Posterior cingulate gyrus (tissue), 11 donors: ENCODE results near the gene GALNT17.

Experiments used
- DNase-seq, 10 donors: peaks; one replicate each; pipeline versions ENCODE4 v3.0.0 to v3.0.0-alpha.2; 2020 to 2021; ENCODE audit warnings: mixed read lengths in 3 of 10
- intact Hi-C: fragments of 100-400 bp; cut with DNase I; formaldehyde crosslinking; loops from one replicate; pipeline ENCODE4 v1.15.1; 2023

GALNT17 gene

GRCh38 chr7:71482284-71482683, 350.3 kb downstream of the GALNT17 start:
- DNase-seq: no peak
- intact Hi-C loops: no loop called here

- intact Hi-C loops: no loop called here
- DNase-seq: no peak
Observed at GRCh38 chr7:71484380-71484779, 352.4 kb downstream of the GALNT17 start.

DNA sequence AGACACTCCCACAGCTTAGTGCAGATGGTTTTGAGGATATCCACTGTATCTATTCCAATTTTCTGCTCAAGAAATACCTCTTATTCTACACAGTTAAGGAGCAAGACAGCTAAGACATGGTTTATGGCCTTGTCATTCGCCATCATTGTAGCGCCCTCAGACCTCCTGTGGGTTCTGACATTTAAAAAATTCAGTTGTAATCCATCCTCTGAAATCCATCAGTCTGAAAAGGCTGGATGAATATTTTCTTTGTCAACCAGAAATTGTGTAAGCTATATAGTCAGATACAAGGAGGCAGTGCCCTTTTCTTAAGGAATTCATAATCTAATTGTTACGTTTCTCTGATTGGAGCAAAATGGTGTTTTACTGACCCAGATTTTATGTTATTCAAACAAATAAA, 353.6 kb downstream of the GALNT17 start:
- DNase-seq: no peak
- intact Hi-C loops: no loop called here

GRCh38 chr7:71486414-71486813, 354.5 kb downstream of the GALNT17 start:
- no peak for DNase-seq
- intact Hi-C loops: no loop called here

DNA sequence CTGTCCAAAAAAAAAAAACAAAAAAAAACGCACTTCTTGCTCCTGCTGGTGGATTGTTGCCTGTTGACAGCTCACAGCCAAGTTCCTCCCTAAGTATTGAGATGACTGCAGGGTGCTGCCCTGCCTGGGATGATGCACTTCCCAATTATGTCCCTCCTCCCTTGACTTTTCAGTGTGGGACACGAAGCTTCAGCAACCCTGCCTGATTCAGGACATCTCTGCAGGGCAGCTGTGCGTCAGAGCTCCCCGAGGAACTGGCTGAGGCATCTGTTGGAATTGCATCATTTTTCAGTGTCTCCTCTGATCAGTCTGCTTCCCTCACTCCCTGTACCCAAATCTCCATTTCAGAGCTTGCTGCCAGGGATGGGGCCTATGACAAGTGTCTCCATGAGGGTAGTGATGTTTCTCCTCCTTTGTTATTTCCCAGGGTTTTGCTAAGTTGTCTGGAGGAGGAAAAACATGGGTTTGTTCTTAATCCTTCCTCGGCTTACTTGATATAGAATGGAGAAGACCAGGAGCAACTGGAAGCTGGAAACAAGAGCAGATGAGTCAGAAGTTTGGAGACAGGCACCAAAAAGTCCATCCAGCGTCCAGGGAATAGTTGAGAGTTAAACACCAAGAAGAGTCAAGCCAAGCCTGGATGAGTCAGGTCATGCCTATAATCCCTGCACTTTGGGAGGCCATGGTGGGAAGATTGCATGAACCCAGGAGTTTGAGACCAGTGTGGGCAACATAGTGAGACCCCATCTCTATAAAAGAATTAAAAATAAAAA, 355.1 kb downstream of the GALNT17 start:
- DNase-seq: peak in 2 of 10 donors; percentile 4 to 15
- intact Hi-C loops: no loop called here

DNA sequence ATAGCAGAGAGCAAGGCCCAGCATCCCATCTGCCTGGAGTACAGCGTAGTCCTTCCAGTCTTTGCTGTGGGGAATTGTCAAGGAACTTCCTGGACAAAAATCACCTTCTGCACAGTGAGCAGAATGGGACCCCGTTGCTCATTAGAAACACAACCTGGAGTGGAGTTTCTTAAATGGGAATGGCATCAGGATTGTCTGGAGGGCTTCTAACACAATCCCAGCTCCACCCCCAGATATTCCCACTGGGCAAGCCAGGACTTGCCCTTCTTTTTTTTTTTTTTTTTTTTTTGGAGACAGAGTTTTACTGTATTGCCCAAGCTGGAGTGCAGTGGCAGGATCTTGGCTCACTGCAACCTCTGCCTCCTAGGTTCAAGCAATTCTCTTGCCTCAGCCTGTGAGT, 356.4 kb downstream of the GALNT17 start:
- intact Hi-C loops: no loop called here

GRCh38 chr7:71491336-71491735, 359.4 kb downstream of the GALNT17 start:
- intact Hi-C loops: no loop called here
- DNase-seq: no peak

More for the DNA sequence above, 356.4 kb downstream of the GALNT17 start:
- no peak for DNase-seq

GRCh38 chr7:71495828-71496227, 363.9 kb downstream of the GALNT17 start:
- DNase-seq: no peak
- intact Hi-C loops: no loop called here

GRCh38 chr7:71497256-71497946, 365.5 kb downstream of the GALNT17 start:
- intact Hi-C loops: no loop called here
- DNase-seq: peak in 8 of 10 donors; percentile 24 to 89 (median 52)

- intact Hi-C loops: no loop called here
- DNase-seq: no peak
Observed at GRCh38 chr7:71498381-71498780, 366.4 kb downstream of the GALNT17 start.

- intact Hi-C loops: no loop called here
- no peak for DNase-seq
Observed at GRCh38 chr7:71504697-71505441, 372.9 kb downstream of the GALNT17 start.

DNA sequence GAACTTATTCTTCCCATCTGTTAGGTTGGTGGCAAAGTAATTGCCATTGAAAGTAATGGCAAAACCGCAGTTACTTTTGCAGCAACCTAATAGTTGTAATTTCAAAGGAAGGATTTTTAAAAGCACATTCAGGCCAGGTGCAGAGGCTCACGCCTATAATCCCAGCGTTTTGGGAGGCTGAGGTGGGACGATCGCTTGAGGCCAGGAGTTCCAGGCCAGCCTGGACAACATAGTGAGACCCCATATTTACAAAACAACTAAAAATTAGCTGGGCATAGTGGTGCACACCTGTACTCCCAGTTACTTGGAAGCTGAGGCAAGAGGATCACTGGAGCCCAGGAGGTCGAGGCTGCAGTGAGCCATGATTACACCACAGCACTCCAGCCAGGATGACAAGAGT, 374.9 kb downstream of the GALNT17 start:
- DNase-seq: no peak
- intact Hi-C loops: no loop called here

DNA sequence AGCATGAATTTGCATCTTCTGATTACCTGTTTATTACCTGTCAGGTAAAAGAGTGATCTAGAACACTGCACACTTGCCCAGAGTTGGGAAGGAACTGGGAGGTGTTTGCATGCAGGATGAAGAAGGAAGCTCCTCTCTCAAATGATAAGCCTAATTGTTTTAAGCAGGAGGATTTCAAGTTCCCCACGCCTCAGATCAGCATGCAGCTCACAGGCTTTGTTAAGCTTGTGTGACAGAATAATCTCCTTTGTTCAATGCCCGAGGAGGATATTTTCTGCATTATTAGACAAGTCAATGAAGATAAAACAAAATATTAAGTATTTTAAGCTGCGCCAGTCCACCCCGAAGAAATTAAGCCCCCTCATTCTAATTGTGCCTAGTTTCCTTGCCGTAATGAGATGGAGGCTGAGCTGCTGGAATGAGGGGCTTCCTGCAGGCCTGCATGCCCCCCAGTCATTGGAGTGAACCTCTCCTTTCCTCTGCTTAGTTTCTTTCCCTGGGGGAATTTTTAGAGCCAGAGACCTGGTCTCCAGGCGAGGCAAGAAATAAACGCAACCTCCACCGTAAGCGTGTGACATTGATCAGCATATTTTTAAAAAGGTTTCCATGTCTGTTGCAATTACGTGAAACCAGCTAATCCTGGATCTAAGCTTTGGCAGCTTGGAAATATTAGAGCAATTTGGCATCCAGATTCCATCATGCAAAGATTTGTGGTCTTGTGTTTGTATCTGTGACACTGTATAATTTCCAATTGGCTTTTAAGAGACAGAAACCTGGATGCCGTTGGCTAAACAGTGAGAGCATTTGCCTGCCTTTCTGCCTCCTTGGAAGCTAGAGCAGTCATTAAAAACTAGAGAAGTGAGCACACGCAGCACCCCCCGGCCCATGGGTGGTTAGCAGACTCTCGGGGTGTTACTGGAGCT, 376.0 kb downstream of the GALNT17 start:
- intact Hi-C loops: no loop called here
- no peak for DNase-seq

DNA sequence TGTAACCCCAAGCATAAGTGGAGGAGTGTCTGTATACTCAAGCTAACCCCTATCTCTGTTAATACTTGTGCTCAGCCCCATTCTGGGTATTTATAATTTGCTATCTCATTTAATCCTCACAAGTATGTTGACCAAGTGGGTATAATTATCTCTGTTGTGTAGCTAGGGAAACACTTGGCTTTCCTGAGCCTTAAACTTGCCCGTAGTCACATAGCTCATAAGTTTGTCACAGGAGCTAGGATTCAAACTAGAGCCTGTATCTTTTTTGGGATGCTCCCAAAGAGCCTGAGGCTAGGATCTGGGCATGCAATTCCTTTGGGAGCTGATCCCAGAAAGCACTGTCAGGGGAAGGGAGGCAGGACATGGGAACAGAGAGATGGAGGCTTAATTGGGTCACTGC, 377.4 kb downstream of the GALNT17 start:
- intact Hi-C loops: no loop called here
- DNase-seq: no peak

- intact Hi-C loops: no loop called here
Observed at GRCh38 chr7:71511361-71511807, 379.4 kb downstream of the GALNT17 start.

GRCh38 chr7:71517940-71518699, 386.2 kb downstream of the GALNT17 start:
- intact Hi-C loops: no loop called here
- DNase-seq: no peak

More at GRCh38 chr7:71511361-71511807, 379.4 kb downstream of the GALNT17 start:
- DNase-seq: no peak

- DNase-seq: no peak
- intact Hi-C loops: no loop called here
Observed at GRCh38 chr7:71518880-71519279, 386.9 kb downstream of the GALNT17 start.

DNA sequence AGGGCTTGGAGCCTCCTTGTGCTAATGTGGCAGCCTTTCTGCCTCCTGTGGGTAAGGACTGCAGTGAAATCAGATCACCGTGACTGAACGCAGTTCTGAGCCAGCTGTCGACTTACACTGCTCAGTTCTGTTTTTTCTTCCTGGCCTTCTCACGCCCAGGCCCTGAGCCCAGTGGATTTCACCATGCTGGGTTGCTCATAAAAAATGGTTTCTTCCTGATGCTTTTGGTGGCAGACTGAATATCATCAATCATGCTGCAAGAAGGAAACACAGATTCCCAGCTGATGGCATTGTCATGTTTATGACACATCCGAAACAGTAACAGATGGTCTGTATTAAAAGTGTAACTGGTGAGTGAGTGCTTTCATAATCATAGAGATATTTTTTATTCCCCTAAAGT, 389.6 kb downstream of the GALNT17 start:
- intact Hi-C loops: no loop called here
- DNase-seq: peak in 4 of 10 donors; percentile 21 to 86 (median 34)

- peak in 1 of 10 donors; percentile 45 for DNase-seq
- intact Hi-C loops: no loop called here
Observed at GRCh38 chr7:71526106-71526505, 394.2 kb downstream of the GALNT17 start.
